ENCODE results near the gene SRRD.

DNA sequence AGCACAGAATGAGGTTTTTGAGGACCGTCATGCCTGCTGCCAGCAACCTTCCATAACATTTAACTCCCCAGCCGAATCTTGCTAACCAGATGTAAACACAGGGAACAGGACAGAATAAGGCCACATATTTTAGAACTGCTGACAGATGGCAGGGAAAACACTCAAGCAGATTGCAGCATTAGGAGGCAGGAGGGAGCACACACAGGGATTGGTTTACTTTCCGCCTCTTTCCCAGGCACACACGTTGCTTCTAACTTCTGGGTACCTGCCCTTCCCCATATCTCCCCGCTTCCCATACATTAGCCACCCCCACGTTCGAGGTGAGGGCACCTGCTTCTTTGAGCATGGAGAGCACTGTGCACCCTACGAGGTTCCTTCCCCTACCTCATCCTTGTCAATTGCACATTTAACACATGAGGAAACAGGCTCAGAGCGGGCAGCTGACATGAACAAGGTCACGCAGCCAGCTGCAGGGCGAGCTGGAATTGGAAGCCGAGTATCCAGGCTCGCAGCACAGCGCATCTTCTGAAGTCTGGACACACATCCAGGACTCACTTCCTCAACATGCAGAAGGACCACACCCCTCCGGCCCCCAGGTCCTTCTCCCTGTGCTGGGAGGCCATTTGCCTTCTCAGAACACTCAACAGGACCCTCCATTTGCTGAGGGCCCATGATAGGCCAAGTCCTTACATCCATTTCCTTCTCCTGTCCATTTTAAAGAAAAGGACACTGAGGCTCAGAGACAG lies 35.9 kb upstream of the SRRD start:
- TF ChIP-seq, protein P1, sequence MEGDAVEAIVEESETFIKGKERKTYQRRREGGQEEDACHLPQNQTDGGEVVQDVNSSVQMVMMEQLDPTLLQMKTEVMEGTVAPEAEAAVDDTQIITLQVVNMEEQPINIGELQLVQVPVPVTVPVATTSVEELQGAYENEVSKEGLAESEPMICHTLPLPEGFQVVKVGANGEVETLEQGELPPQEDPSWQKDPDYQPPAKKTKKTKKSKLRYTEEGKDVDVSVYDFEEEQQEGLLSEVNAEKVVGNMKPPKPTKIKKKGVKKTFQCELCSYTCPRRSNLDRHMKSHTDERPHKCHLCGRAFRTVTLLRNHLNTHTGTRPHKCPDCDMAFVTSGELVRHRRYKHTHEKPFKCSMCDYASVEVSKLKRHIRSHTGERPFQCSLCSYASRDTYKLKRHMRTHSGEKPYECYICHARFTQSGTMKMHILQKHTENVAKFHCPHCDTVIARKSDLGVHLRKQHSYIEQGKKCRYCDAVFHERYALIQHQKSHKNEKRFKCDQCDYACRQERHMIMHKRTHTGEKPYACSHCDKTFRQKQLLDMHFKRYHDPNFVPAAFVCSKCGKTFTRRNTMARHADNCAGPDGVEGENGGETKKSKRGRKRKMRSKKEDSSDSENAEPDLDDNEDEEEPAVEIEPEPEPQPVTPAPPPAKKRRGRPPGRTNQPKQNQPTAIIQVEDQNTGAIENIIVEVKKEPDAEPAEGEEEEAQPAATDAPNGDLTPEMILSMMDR (IDR thresholded peaks at IDR 0.05): no peak
- no peak for TF ChIP-seq POLR2A (IDR thresholded peaks at IDR 0.05)

Measured in upper lobe of left lung (tissue), 4 donors.